G401.6 (cell line): ENCODE data around the gene PPARG.
"Not testable (repeated sequence)": the region's sequence is repeated elsewhere in the genome, so short reads cannot be mapped to it uniquely, and the experiment has no call there.

Experiments used
- FAIRE-seq: peaks from 2 replicates; lab custom pipeline; 2012; peaks lifted over from hg19 to GRCh38; lab: Jason Lieb, UNC

The PPARG gene

GRCh38 chr3:12381199-12381598, 92.3 kb downstream of the PPARG start:
- no peak for FAIRE-seq

GRCh38 chr3:12383218-12383617, 94.3 kb downstream of the PPARG start:
- no peak for FAIRE-seq

DNA sequence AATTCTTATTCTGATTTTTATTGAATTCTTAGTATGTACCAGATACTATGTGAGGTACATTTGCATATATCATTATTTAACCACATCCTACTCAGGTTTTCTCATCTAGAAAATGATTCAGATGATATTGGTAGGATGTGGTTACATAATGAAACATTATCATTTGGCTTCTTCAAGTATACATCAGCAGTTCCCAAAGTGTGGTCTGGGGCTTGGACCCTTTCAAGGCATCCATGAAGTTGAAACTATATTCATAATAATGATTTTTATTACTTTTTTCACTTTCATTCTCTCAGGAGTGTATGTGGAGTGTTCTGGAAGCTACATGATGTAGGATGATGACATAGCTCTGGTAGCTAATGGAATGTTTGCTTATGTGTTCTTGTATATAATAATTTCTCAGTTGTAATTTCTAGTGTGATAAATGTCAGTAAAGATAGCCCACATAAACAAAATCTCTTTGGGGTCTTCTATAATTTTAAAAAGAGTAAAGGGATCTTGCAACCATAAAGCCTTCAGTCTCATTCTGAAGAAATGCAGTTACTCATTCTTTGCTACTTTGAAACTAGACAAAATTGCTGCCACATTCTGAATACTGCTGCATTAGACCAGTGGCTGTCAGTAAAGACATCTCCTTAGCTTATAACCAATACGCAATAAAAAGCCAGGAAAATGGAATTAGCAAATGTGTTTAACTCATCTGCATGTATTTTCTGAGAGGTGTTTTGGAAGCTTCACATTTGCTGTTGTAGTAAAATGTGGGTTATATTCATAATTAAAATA, 95.8 kb downstream of the PPARG start:
- FAIRE-seq: no peak

GRCh38 chr3:12386514-12387291, 97.8 kb downstream of the PPARG start:
- FAIRE-seq: not testable (repeated sequence)

DNA sequence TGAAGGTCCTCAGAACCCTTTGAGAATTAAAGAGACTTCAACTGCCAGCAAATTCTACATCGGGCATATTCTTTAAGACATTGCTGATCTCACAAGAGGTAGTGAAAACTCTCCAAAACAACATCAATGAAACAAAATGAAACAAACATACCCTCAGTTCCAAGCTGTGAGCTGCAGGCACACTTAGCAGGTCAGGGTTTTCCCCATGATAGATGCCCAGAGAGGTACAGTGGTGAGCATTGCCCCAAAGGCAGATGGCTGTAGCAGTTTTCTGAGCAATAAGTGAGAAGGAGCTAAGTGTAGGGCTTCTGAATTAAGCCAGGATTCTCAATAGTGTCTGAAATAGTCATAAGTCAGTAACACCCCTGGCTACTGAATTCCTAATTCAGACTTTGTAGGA, 99.3 kb downstream of the PPARG start:
- no peak for FAIRE-seq

DNA sequence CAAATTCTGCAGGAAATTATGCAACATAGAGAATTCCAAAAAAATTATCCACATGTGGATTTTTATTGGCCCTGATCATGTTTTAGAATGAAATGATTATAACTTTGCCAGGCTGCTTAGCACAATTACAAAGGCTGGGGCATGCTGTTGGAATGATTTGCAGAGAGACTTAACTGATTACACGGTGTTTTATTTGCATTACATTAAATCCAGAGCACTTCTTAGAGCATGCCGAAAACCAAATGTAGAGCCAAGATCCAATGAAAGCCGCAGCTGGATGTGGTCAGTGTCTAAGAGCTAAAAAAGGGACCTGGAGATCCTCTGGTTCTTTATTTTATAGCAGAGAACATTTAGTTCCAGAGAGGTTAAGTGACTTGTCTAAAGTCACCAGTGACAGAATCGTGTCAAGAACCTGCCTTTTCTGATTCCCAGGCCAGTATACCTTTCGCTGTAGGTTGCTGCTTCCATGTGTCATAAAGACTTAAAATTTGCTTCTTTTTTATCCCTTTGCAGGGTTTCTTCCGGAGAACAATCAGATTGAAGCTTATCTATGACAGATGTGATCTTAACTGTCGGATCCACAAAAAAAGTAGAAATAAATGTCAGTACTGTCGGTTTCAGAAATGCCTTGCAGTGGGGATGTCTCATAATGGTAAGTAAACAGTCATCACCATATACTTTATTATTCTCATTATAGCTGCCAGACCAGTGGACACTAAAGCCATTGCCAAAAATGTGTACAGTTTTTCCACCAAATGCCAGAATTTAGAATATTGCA, 103.4 kb downstream of the PPARG start:
- no peak for FAIRE-seq

DNA sequence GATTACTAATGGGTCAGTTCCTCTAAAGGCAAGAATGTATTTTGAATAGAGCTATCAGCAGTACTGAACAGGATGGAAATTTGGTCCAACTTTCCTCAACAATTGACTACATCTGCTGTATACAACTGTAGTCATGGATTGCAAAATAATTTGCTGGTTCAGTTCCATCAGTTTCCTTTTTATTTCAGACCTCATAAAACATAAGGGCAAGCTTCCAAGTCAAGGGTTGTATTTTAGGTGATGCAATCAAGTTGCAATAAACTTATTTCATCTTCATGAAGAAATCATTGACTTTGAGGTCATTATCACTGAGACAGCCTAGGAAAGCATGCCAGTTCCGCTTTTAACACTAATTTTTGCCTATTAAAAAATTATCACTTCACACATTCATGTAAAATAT, 105.0 kb downstream of the PPARG start:
- FAIRE-seq: no peak

DNA sequence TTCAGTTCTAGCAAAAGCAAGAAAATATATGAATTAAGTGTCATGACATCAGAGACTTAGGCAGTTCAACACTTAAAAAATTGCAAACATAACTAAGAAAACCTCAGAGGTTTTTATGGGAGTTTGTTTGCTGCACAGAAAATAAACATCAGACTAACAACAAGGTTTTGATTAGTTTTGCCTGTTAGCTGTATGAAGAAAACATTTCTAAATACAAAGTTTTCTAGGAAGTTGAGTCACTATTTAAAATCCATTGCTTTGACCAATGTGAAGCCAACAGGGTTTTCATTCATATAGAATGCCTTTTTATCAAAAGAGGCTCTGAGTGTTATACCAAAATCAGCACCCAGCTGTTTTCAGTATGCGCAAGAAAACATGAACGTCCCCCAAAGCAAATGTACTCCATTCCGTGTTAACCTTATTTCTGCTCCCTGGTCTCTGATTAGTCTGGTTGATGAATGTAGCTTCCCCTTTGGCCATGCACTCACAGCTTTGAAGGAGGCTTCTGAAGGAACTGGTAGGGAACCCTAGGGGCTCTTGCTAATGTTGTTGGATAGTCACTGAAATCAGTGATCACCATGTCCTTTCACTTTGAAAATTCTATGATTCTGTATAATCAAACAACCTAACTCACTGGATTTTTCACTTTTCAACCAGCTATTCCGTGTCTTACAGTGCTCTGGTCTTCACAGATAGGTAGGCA, 105.8 kb downstream of the PPARG start:
- FAIRE-seq: no peak

- no peak for FAIRE-seq
Measured at GRCh38 chr3:12395349-12396012, 106.6 kb downstream of the PPARG start.

DNA sequence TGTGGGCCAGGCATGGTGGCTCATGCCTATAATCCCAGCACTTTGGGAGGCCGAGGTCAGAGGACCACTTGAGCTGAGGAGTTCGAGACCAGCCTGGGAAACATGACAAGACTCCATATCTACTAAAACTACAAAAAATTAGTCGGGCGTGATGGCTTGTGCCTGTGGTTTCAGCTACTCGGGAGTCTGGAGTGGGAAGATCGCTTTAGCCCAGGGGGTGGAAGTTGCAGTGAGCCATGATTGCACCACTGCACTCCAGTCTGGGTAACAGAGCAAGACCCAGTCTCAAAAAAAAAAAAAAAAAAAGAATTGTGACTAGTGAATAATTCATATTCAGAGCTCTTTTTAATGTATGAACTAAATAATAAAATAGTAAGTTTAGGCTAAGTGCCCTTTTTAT, 107.6 kb downstream of the PPARG start:
- FAIRE-seq: no peak

- FAIRE-seq: no peak
Measured at GRCh38 chr3:12399226-12399625, 110.4 kb downstream of the PPARG start.

GRCh38 chr3:12400616-12401194, 111.8 kb downstream of the PPARG start:
- FAIRE-seq: no peak

DNA sequence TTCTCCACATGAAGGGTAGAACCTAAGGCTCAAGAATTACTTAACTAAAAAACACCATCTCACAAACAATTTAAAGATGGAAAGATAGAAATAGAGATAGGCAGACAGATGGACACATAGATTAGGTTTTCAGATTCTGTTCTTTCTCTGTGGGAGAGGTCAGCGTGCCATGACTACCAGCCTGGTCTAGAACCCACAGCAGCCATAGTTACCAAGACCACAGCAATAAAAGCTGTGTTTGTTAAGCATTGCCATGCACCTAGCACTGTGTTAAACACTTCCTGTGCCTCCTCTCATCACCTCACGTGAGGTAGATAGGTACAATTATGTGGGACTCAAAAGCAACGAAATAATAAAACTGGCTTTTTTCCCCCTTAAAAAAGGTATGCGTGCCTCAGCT, 112.3 kb downstream of the PPARG start:
- no peak for FAIRE-seq

GRCh38 chr3:12405432-12406272, 116.8 kb downstream of the PPARG start:
- FAIRE-seq: no peak

DNA sequence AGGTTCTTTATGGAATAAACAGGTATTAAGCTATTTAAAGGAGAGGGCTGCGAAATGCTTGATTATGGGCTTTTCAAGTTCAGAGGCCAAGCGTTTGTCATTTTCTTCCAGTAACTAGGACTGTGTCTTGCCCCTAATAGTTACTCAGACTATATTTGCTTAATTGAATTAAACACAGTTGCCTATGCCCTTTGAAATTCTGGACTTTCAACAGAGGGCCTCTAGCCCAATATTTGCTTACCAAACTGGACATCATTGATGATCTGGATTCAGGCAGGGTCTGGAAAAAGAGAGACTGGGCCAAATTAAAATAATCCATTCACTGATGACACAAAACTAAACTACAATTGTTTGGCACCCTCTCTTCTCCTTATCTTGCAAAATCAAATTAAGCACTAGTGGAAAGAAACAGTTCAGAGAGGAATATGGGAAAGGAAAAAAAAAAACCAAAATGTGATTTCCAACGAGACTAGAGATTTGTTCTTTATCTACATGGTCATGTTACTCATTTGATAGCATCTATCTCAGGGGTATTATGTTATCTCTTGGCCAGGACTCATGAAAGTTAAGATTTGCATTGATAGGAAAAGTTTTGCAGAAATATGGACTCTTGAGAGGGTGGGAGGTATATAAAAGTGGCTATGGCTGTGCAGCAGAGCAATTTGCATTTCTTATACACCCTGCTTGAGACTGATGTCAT, 120.3 kb downstream of the PPARG start:
- no peak for FAIRE-seq

GRCh38 chr3:12409684-12410596, 121.1 kb downstream of the PPARG start:
- no peak for FAIRE-seq

DNA sequence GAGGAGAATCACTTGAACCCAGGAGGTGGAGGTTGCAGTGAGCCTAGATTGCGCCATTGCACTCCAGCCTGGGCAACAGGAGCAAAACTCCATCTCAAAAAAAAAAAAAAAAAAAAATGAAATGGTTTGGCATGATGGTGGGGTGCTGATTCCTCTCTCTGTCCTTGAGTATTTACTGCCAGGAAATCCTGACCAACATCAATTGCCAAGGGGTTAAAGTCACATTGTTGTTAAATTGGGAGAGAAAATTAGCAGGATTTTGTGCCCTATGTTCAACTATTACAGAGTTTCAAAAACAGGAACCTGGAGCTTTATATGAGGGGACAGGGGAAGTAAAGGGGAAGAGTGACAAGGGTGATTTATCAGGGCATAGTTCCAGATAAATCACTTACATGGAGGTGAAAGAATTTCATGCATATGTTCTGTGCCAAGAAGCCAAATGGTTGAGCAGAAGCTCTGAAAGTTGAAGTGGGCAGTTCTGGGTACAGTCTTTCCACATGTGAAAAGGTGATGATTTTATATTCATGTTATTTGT, 124.9 kb downstream of the PPARG start:
- FAIRE-seq: no peak

DNA sequence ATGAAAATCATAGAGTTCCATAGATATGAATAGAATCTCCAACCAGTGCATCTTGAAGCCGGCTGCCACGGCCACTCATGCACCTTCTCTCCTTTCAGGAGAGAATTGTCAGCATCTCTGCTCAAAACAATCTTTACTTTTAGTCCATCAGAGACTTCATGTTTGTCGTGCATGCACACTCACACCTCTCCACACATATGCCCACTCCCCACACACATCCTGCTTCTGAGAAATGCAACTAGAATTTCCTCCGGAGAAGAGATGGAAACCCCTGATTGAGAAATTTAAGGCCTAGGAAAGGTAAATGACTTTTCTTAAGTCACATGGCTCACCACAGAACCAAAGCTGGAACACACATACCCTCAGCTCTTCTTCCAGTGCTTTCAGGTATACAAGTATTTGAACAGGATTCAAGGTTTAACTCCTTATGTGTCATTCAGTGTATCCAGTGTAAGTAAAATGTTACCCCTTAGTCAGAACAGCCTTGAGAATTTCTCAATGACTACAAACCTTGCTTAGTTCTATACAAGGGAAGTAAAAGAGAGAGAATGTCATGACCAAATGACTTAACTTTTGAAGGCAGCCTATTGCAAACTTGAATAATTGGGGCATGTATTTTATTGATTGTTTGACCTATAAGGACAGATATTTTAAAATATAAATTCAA, 126.3 kb downstream of the PPARG start:
- no peak for FAIRE-seq
